Upper lobe of left lung (tissue), 6 donors: Measurements from ENCODE around the gene BRD1. TPM values are rescaled to one million over a fixed set of nuclear protein-coding genes. Genes with fewer than 3 reads are reported as not detected.
A peak's percentile ranks its signal among the peaks of the same experiment; 100 is the strongest.

ENCODE experiments used
- ATAC-seq, 2 donors: fragments of 200-7000 bp; cut with Tn5 transposase; one replicate each; pipeline ENCODE4 v1.9.1; 2022; ENCODE audit warnings: mild to moderate bottlenecking in 2 of 2, moderate library complexity in 2 of 2; ENCODE audit not compliant: low FRiP score in 2 of 2
- DNase-seq, 2 donors: peaks; one replicate each; pipeline ENCODE4 v3.0.0-alpha.2; 2019 to 2020
- H3K27ac ChIP-seq, 4 donors: fragments of 200-600 bp; sonication (generic); one replicate each; pipeline ENCODE4 v1.5.1; 2016 to 2019
- H3K27me3 ChIP-seq, 4 donors: fragments of 200-600 bp; sonication (generic); one replicate each; pipeline ENCODE4 v1.5.1; 2017 to 2019
- H3K36me3 ChIP-seq, 4 donors: fragments of 200-600 bp; sonication (generic); one replicate each; pipeline ENCODE4 v1.5.1; 2016 to 2019
- H3K4me1 ChIP-seq, 4 donors: fragments of 200-600 bp; sonication (generic); one replicate each; pipeline ENCODE4 v1.5.1; 2018 to 2019
- H3K4me3 ChIP-seq, 4 donors: fragments of 200-600 bp; sonication (generic); one replicate each; pipeline ENCODE4 v1.5.1; 2017 to 2019; ENCODE audit warnings: mild to moderate bottlenecking in 2 of 4, moderate library complexity in 1 of 4
- H3K9me3 ChIP-seq, 4 donors: fragments of 200-600 bp; sonication (generic); one replicate each; pipeline ENCODE4 v1.5.1; 2018 to 2019
- CTCF ChIP-seq, 6 experiments: fragments of 450-650 bp in 4 of 6; fragments of 200-600 bp in 2 of 6; sonication (generic) in 2 of 6; IDR thresholded peaks; one replicate each; pipeline ENCODE4 v1.5.1; 2016 to 2019; ENCODE audit warnings: antibody characterized with exemption in 6 of 6
- EP300 ChIP-seq, 4 donors: sonication (generic); formaldehyde crosslinking; IDR thresholded peaks; one replicate each; pipeline ENCODE4 v1.5.1; 2017; ENCODE audit warnings: antibody characterized with exemption in 4 of 4, control low read depth in 2 of 4
- POLR2A ChIP-seq, 4 donors: fragments of 450-650 bp; IDR thresholded peaks; one replicate each; pipeline ENCODE4 v1.5.1; 2016 to 2017; ENCODE audit warnings: antibody characterized with exemption in 4 of 4, mild to moderate bottlenecking in 2 of 4
- POLR2AphosphoS5 ChIP-seq, 2 donors: sonication (generic); formaldehyde crosslinking; IDR thresholded peaks; one replicate each; pipeline ENCODE4 v1.5.1; 2017; ENCODE audit warnings: antibody characterized with exemption in 2 of 2
- WGBS, 2 donors: methylation state at CpG; one replicate each; pipeline ENCODE4 v1.1.5; 2017 to 2018; 5-methylcytosine and 5-hydroxymethylcytosine counted together
- total RNA-seq, 6 donors: library from RNA; depleted of rRNA in 4 of 6; stranded (reverse); fragments of >200 nt in 4 of 6; gene quantifications; one replicate each; pipeline versions ENCODE4 v1.1.0 to v1.2.1, GENCODE V29; 2016 to 2021
- donor health status: DM: no; HTN: no; CAD: no; lungs with moderate emphysema.
- donor health status: DM: no; HTN: yes; CAD: no; lungs with severe emphysema.

Gene BRD1
- total RNA-seq, 6 donors from 2014 or later: 38.9 to 141 (median 43.0) TPM

GRCh38 chr22:49791682-49792081, 36.0 kb downstream of the BRD1 start:
- Histone ChIP-seq H3K27me3 (no peaks in the 10 kb centered on the region), H3K4me3 (no peak overlapping the region), H3K27ac (peak overlapping the region in 1 of 4 donors; percentile 78), H3K36me3 (peaks cover 30 to 79% (median 61%) of the 10 kb centered on the region in 4 donors), H3K9me3 (no peaks in the 10 kb centered on the region), H3K4me1 (peaks cover 29 to 50% (median 44%) of the 10 kb centered on the region in 4 donors)
- TF ChIP-seq EP300 (IDR thresholded peaks at IDR 0.05) (no peak), POLR2AphosphoS5 (IDR thresholded peaks at IDR 0.05) (no peak), POLR2A (IDR thresholded peaks at IDR 0.05) (no peak), CTCF (IDR thresholded peaks at IDR 0.05) (no peak)
- ATAC-seq (no peak), DNase-seq (no peak)
- WGBS, 2 donors: 88 to 90% methylated on average over 10 of the region's 10 CpGs

GRCh38 chr22:49790912-49791311, 36.8 kb downstream of the BRD1 start:
- Histone ChIP-seq H3K4me3 (no peak overlapping the region), H3K27me3 (no peaks in the 10 kb centered on the region), H3K9me3 (no peaks in the 10 kb centered on the region), H3K4me1 (peaks cover 33 to 57% (median 52%) of the 10 kb centered on the region in 4 donors), H3K27ac (peak overlapping the region in 2 of 4 donors; percentile 74 to 78), H3K36me3 (peaks cover 27 to 79% (median 62%) of the 10 kb centered on the region in 4 donors)
- ATAC-seq (peak in 1 of 2 donors; percentile 40), DNase-seq (peak in 1 of 2 donors; percentile 74)
- TF ChIP-seq CTCF (IDR thresholded peaks at IDR 0.05) (no peak), EP300 (IDR thresholded peaks at IDR 0.05) (no peak), POLR2A (IDR thresholded peaks at IDR 0.05) (no peak), POLR2AphosphoS5 (IDR thresholded peaks at IDR 0.05) (no peak)
- WGBS, 2 donors: 69 to 77% methylated on average over 3 to 7 of the region's 16 CpGs

GRCh38 chr22:49789289-49790141, 38.2 kb downstream of the BRD1 start:
- Histone ChIP-seq H3K9me3 (no peaks in the 10 kb centered on the region), H3K4me3 (peak overlapping the region in 1 of 4 donors; percentile 10), H3K27me3 (no peaks in the 10 kb centered on the region), H3K4me1 (peaks cover 33 to 70% (median 54%) of the 10 kb centered on the region in 4 donors), H3K27ac (peak overlapping the region; percentile 69 to 78 (median 74)), H3K36me3 (peaks cover 22 to 78% (median 59%) of the 10 kb centered on the region in 4 donors)
- ATAC-seq (peak; percentile 47 to 77), DNase-seq (peak in 1 of 2 donors; percentile 48)
- TF ChIP-seq EP300 (IDR thresholded peaks at IDR 0.05): no peak
- no peak for TF ChIP-seq CTCF (IDR thresholded peaks at IDR 0.05)
- peak in 1 of 4 donors; percentile 26 for TF ChIP-seq POLR2A (IDR thresholded peaks at IDR 0.05)
- no peak for TF ChIP-seq POLR2AphosphoS5 (IDR thresholded peaks at IDR 0.05)
- WGBS, 2 donors: 63 to 67% methylated on average over 9 to 26 of the region's 26 CpGs

- Histone ChIP-seq H3K27ac (peak overlapping the region; percentile 69 to 78 (median 74)), H3K27me3 (no peaks in the 10 kb centered on the region), H3K4me1 (peaks cover 33 to 74% (median 54%) of the 10 kb centered on the region in 4 donors), H3K4me3 (no peak overlapping the region), H3K36me3 (peaks cover 15 to 78% (median 55%) of the 10 kb centered on the region in 4 donors), H3K9me3 (no peaks in the 10 kb centered on the region)
- DNase-seq: peak; percentile 67 to 72
- WGBS, 2 donors: 13 to 22% methylated on average over 11 of the region's 11 CpGs
- ATAC-seq: peak; percentile 72 to 86
- TF ChIP-seq POLR2A (IDR thresholded peaks at IDR 0.05) (no peak), POLR2AphosphoS5 (IDR thresholded peaks at IDR 0.05) (no peak), CTCF (IDR thresholded peaks at IDR 0.05) (no peak), EP300 (IDR thresholded peaks at IDR 0.05) (no peak)
These were observed 39.2 kb downstream of the BRD1 start for GRCh38 chr22:49788504-49788903.
